Right forelimb (tissue), 1 donor: ENCODE measurements around the gene DPY19L1.
"Not testable (repeated sequence)": the region's sequence is repeated elsewhere in the genome, so short reads cannot be mapped to it uniquely, and the experiment has no call there.

ENCODE experiments used
- DNase-seq: peaks from one replicate; pipeline ENCODE4 v3.0.0-alpha.2; 2018

DPY19L1 gene

GRCh38 chr7:35030848-35031247 is 6.4 kb downstream of the DPY19L1 start:
- no peak for DNase-seq

DNA sequence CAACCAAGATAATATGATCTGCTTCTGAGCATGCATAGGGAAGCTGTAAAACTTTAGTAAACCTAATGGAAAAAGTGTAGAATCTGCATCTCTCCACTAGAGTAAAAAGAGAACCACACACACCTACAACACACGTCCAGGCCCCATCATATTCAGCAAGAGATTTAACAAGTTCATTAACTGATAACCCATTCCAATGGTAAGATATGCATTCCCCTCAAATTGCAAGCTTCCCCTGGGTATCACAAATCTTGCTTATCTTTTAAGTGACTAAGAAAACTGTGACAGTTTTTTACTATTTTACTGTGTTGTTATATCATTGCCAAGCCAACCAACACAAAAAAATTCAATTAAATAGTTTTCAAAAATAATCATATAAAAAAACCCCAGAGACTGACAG is 8.0 kb downstream of the DPY19L1 start:
- no peak for DNase-seq

DNA sequence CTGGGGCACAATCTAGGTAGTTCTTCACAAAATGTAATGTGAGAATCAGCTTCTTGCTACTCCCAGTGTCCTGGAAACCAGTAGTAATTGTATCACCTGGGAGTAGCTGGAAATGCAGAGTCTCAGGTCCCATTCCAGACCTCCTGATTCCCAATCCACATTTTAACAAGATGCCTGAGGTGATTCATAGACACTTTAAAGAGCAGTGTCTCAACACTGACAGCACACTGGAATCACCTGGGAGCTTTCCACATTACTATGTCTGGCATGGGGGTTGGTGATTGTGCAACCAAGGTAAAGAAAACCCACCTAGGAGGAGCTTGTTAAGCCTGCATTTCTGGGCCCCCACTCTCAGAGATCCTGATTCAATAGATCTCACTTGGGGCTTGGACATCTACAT is 11.1 kb downstream of the DPY19L1 start:
- DNase-seq: no peak

DNA sequence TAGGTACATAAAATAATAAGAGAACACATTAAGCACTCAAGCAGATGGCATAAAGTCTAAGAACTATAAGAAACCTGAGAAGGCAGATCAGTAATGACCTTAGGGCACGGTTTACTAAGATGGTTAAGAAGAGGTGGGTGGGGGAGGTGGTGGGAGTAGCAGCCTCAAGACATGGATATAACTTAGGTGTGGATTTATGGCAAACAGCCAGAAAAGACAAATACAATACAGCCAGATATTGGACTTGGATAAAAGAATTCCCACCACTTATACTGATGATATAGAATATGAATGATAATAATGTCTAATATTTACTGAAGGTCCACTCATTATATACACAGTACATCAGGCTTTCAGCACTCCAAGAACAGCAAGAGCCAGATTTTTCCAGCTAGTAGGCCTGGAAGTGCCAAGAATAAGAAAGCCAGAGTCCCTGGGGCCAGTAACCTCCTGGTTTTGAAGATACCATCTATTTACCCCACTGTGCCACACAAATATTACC is 11.9 kb downstream of the DPY19L1 start:
- DNase-seq: no peak

DNA sequence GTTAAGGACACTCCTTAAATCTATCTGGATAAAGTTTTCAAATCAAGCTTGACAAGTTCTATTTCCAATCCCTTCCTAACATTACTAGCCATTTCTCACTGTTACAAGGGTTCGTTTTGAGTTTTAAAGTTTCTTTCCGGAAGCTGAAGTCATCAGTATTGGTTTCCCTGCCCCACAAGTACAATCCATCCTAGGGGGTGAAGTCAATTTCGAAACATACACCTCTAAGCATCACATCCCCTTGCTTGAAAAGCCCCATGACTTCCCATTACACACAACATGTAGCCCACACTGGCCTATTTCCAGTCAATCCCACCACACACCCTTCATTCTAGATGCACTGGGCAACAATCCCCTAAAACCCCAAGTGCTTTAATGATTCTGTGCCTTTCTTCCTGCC is 13.0 kb downstream of the DPY19L1 start:
- DNase-seq: no peak

GRCh38 chr7:35022725-35023124 is 14.6 kb downstream of the DPY19L1 start:
- DNase-seq: no peak

- DNase-seq: no peak
These were observed 15.8 kb downstream of the DPY19L1 start for GRCh38 chr7:35021445-35021844.

- DNase-seq: no peak
These were observed 17.5 kb downstream of the DPY19L1 start for GRCh38 chr7:35019801-35020200.

DNA sequence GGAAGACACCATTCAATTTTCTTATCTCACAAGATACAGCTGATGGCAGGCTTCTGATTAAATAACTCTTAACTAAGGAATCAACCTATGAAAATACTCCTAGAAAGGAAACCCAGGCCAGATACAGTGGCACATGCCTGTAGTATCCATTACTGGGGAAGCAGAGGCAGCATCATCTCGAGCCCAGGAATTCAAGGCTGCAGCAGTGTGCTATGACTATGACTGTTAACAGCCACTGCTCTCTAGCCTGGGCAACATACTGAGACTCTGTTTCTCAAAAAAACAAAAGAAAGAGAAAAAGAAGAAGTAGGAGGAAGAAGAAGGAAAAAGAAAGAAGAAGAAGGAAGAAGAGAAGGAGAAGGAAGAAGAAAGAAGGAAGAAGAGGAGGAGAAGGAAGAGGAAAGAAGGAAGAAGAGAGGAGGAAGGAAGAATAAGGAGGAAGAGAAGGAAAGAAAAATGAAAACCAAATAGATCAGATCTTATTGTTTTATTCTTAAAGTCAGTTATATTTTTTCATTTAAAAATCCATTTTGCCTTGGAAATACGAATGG is 18.0 kb downstream of the DPY19L1 start:
- no peak for DNase-seq

DNA sequence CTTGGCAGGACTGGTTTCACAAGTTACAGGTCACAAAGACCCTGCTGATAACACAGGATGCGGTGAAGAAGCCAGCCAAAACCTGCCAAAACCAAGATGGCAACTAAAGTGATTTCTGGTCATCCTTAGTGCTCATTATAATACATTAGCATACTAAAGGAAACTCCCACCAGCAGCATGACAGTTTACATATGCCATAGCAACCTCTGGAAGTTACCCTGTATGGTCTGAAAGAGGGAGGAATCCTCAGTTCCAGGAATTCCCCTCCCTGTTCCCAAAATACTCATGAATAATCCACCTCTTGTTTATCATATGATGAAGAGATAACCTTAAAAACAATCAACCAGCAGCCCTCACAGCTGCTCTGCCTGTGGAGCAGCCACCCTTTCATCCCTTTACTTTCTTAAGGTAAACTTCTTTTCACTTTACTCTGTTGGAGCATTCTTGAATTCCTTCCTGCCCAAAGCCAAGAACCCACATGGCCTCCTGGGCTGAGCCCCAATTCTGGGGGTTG is 21.9 kb downstream of the DPY19L1 start:
- no peak for DNase-seq

GRCh38 chr7:35012160-35012559 is 25.1 kb downstream of the DPY19L1 start:
- DNase-seq: no peak

- DNase-seq: no peak
These were observed 26.2 kb downstream of the DPY19L1 start for GRCh38 chr7:35011085-35011484.

- no peak for DNase-seq
These were observed 29.5 kb downstream of the DPY19L1 start for GRCh38 chr7:35007768-35008167.

- DNase-seq: no peak
These were observed 32.7 kb downstream of the DPY19L1 start for GRCh38 chr7:35004531-35005095.

DNA sequence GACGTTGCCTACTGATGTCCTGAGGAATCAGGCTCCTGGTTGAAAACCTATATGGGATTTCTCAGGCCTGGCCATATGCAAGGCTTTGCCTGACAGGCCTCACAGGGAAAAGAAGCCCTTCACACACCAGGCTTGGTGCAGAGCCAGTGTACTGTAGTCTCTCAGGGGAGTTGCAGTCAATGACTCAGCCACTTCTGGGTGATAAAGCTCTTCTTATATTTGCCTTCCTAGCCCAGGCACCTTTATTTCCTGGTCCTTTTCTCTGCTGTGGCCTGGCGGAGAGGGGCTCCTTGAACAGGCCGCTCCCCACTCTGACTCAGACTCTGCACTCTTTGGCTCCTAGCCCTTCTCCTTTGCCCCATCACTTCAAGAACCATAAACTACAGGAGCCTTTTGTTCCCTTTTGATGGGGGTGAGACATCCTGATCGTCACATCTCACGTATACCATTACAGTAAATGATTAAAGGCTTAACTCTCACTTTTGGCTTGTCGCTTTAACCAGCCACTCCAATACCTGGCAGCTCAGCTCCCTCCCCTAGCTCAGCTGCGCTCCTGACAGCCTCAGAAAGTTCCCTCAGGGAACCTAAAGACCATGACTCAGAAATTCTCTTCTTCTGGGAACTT is 33.5 kb downstream of the DPY19L1 start:
- DNase-seq: no peak

DNA sequence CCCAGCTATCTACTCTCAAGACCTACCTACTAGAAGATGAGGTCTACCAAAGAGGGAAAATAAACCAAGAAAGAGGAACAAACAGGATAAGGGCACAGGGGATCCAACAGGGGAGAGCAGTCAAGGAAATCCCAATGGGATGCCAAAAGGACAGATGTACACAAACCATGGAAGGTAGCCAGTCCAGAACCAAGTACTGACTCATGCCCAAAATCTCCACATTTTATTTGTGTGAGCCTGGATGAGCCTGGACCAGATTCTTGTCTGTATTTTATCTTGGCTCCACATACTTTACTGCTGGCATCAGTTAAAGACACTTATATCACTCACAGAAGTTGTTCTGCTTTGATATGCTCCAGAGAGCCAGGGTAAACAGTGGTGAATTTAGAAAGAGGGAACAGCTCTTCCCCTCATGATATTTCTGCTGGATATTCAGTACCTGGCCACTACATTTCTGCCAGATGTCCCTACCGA is 34.1 kb downstream of the DPY19L1 start:
- DNase-seq: not testable (repeated sequence)

GRCh38 chr7:34998335-34998734 is 39.0 kb downstream of the DPY19L1 start:
- DNase-seq: not testable (repeated sequence)

DNA sequence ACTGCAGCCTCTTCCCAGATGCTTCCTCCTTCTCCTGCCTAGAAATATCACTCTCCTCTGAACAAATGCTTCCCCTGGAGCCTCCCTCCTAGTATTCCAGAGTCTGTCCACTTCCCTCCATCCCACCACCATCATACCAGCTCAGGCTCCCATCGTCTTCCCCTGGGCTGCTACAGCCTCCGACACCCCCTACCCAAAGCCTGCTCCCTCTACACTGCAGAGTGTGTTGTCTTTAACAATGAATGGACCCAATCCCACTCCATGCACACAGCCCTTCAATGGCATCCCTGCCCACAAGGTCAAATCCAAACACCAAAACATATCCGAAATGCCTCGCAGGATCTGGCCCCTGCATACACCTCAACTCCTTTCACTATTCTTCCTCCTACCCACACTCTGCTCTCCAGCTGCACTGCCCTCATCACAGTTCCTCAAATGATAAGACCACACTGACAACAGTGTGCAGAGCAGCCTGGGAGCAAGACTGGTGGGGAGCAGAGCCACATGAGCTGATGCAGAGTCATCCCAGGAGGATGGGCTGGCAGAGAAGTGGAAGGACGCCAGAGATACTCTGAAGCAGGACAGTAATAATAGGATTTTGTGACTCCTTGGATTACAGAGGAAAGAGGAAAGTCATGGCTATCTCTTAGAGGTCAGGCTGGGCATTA is 40.7 kb downstream of the DPY19L1 start:
- not testable (repeated sequence) for DNase-seq

DNA sequence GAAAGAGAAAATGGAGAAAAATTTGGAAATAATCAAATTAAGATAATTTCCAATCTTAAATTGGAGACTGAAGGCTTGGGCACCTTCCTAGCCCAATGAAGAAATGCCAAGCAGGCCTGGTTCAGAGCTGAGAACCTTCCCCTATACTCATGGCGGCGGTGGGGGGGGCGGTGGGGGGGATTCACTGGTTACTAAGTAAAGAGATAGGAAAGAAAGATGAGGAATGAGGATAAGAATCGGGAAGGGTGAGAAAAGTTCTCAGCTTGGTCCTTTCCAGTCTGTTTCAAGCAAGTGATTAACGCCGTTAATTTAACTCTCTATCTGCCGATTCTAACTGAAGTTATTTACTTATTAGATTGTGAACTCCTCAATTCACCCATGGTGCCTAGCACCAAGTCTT is 41.5 kb downstream of the DPY19L1 start:
- DNase-seq: no peak

- no peak for DNase-seq
These were observed 45.1 kb downstream of the DPY19L1 start for GRCh38 chr7:34991938-34992840.

DNA sequence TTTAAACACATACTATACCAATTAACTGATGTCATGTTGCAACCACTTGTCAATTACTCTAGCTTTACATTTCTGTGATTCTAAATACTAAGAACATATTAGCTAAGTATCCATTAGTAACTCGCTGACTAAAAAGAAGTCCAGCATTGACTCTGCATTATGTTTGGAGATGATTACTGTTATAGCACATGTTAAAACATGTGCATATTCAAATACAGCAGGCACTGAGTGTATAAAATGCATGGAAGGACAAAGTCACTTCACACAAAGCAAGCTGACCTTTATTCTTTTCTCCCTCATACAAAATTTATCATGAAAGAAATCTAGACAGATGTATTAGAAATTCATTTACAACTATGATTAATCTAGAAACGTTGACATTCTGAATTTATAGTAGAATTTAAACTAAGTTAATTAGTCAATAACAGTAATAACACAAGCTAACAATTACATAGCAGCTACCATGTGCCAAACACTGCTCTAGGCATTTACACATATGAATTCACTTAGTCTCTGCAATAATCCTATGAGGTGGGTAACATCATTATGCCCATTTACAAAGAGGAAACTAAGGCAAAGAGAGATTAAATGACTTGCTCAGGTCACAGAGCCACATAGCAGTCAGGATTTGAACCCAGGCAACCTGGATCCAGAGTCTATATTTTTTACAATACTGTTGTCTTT is 48.7 kb downstream of the DPY19L1 start:
- DNase-seq: not testable (repeated sequence)

- DNase-seq: not testable (repeated sequence)
These were observed 52.1 kb downstream of the DPY19L1 start for GRCh38 chr7:34985155-34985554.
